GM04504 (cell line): ENCODE measurements around the gene CBFA2T3.

Source experiments
- DNase-seq: peaks from one replicate; pipeline ENCODE4 v3.0.0-alpha.2; 2012; ENCODE audit warnings: low read depth

Gene CBFA2T3

GRCh38 chr16:88976366-88977017, 515 bp downstream of the CBFA2T3 start:
- no peak for DNase-seq

GRCh38 chr16:88975511-88976061, 1.4 kb downstream of the CBFA2T3 start:
- no peak for DNase-seq

GRCh38 chr16:88974916-88975215, 2.1 kb downstream of the CBFA2T3 start:
- no peak for DNase-seq

GRCh38 chr16:88974080-88974915, 2.7 kb downstream of the CBFA2T3 start:
- DNase-seq: no peak

- no peak for DNase-seq
Observed at GRCh38 chr16:88973415-88974050, 3.5 kb downstream of the CBFA2T3 start.

- DNase-seq: no peak
Observed at GRCh38 chr16:88973007-88973410, 4.0 kb downstream of the CBFA2T3 start.

- no peak for DNase-seq
Observed at GRCh38 chr16:88972349-88972748, 4.7 kb downstream of the CBFA2T3 start.

GRCh38 chr16:88971371-88972097, 5.5 kb downstream of the CBFA2T3 start:
- no peak for DNase-seq

- no peak for DNase-seq
Observed at GRCh38 chr16:88970539-88971065, 6.4 kb downstream of the CBFA2T3 start.

GRCh38 chr16:88970050-88970449, 7.0 kb downstream of the CBFA2T3 start:
- no peak for DNase-seq

GRCh38 chr16:88969361-88969831, 7.6 kb downstream of the CBFA2T3 start:
- DNase-seq: no peak

GRCh38 chr16:88968589-88969280, 8.3 kb downstream of the CBFA2T3 start:
- DNase-seq: no peak

- DNase-seq: no peak
Observed at GRCh38 chr16:88967830-88968588, 9.0 kb downstream of the CBFA2T3 start.

- DNase-seq: no peak
Observed at GRCh38 chr16:88966986-88967829, 9.8 kb downstream of the CBFA2T3 start.

- no peak for DNase-seq
Observed at GRCh38 chr16:88965826-88966480, 11.1 kb downstream of the CBFA2T3 start.

- DNase-seq: no peak
Observed at GRCh38 chr16:88965411-88965810, 11.6 kb downstream of the CBFA2T3 start.

- DNase-seq: no peak
Observed at GRCh38 chr16:88964636-88965035, 12.4 kb downstream of the CBFA2T3 start.

GRCh38 chr16:88963583-88963982, 13.4 kb downstream of the CBFA2T3 start:
- no peak for DNase-seq
